K562 (cell line): ENCODE results near the gene TMEM168. TPM values are rescaled to one million over a fixed set of nuclear protein-coding genes. Genes with fewer than 3 reads are reported as not detected.

Experiments
- EP400 ChIP-seq: fragments of 450-650 bp; IDR thresholded peaks from 2 replicates; pipeline ENCODE4 v1.6.1; 2017; ENCODE audit warnings: antibody characterized with exemption, mild to moderate bottlenecking, moderate library complexity
- ETV6 ChIP-seq, 3 experiments: fragments of 150-350 bp in 1 of 3; sonication (generic) in 1 of 3; formaldehyde crosslinking in 1 of 3; IDR thresholded peaks; 2 replicates each; pipeline versions ENCODE4 v1.6.1 to v1.8.0; 2014 to 2022; ENCODE audit warnings: borderline replicate concordance in 2 of 3, low read depth in 2 of 3, antibody characterized with exemption in 1 of 3, low read length in 1 of 3, mild to moderate bottlenecking in 1 of 3, missing genetic modification reagents in 1 of 3
- NFE2L1 ChIP-seq: fragments of 450-650 bp; IDR thresholded peaks from 2 replicates; pipeline ENCODE4 v1.6.1; 2016; ENCODE audit warnings: missing genetic modification characterization, low read depth, mild to moderate bottlenecking, missing compliant biosample characterization, moderate library complexity, borderline replicate concordance
- NUFIP1 ChIP-seq: fragments of 450-650 bp; IDR thresholded peaks from 2 replicates; pipeline ENCODE4 v1.6.1; 2018; ENCODE audit not compliant: partially characterized antibody
- PBX2 ChIP-seq, 2 experiments: IDR thresholded peaks in 1 of 2; conservative IDR thresholded peaks in 1 of 2; 2 replicates each; pipeline ENCODE4 v1.6.1; 2016; ENCODE audit warnings: low read depth in 2 of 2, mild to moderate bottlenecking in 1 of 2, missing compliant biosample characterization in 1 of 2, missing genetic modification characterization in 1 of 2, moderate library complexity in 1 of 2
- PRDM10 ChIP-seq: fragments of 450-650 bp; IDR thresholded peaks from 2 replicates; pipeline ENCODE4 v1.6.1; 2018; ENCODE audit not compliant: partially characterized antibody
- TSHZ1 ChIP-seq: fragments of 250-450 bp; sonication (Bioruptor Pico); IDR thresholded peaks from 2 replicates; pipeline ENCODE4 v1.4.0; 2020; ENCODE audit warnings: mild to moderate bottlenecking, moderate library complexity
- ZBTB8A ChIP-seq: fragments of 450-650 bp; IDR thresholded peaks from 2 replicates; pipeline ENCODE4 v1.6.1; 2018; ENCODE audit warnings: mild to moderate bottlenecking, moderate library complexity; ENCODE audit not compliant: partially characterized antibody
- ZNF197 ChIP-seq: fragments of 200-800 bp; sonication (Bioruptor generic); IDR thresholded peaks from 2 replicates; pipeline ENCODE4 v1.6.1; 2016; ENCODE audit warnings: low read depth, missing genetic modification characterization, missing compliant biosample characterization
- polyA plus RNA-seq, 8 experiments: library from polyadenylated mRNA; depleted of rRNA in 4 of 8; stranded (reverse) in 5 of 8; unstranded in 3 of 8; fragments of >200 nt; fragmentation: Nextera tagmentation in 2 of 8; fragmentation: Illumina TruSeq in 1 of 8; extraction: Ambion mirVana in 2 of 8; extraction: Trizol in 1 of 8; gene quantifications; 2 replicates each; pipeline versions ENCODE4 v1.2.1 to v1.2.3, GENCODE V29; 2011 to 2014; ENCODE audit warnings: inconsistent platforms in 1 of 8, missing spikeins in 1 of 8
- total RNA-seq, 7 experiments: library from RNA; depleted of rRNA in 6 of 7; stranded (reverse); fragments of >200 nt in 6 of 7; fragmentation: Illumina TruSeq in 2 of 7; extraction: Trizol in 2 of 7; gene quantifications; 2 replicates each; pipeline versions ENCODE4 v1.2.1 to v1.2.3, GENCODE V29; 2011 to 2021; ENCODE audit warnings: low replicate concordance in 1 of 7

TMEM168 gene
- total and polyA plus RNA-seq, 9 of the 15 experiments (the other 6 are each of a cell fraction or from before 2014, with no cell fraction given), result 19.7 to 50.7 (median 25.4) TPM

GRCh38 chr7:112789817-112790585 lies at the start of gene TMEM168 (continued):
- TF ChIP-seq NFE2L1 (tag), result no peak
- TF ChIP-seq PRDM10, result peak; percentile 53
- peak; percentile 97 for TF ChIP-seq EP400
- no peak for TF ChIP-seq PBX2 (CRISPR knock-in tag; IDR thresholded peaks at IDR 0.05; ENCODE audit: low read depth)
- no peak for TF ChIP-seq PBX2 (tag; conservative IDR thresholded peaks at IDR 0.05; ENCODE audit: low read depth)
- 0 out of 2 replicates have a peak, but pooled peaks have one; percentile 24 for TF ChIP-seq ZNF197 (CRISPR knock-in tag)
- no peak for TF ChIP-seq NUFIP1
- no peak; a peak in 1 of 4 replicates for TF ChIP-seq ETV6 (IDR thresholded peaks at IDR 0.05; ENCODE audit: borderline replicate concordance in 1 of 2, low read depth in 2 of 2, low read length in 1 of 2)
- peak; percentile 95 for TF ChIP-seq ETV6 (CRISPR knock-in tag; IDR thresholded peaks at IDR 0.05; ENCODE audit: borderline replicate concordance)
- no peak for TF ChIP-seq ZBTB8A
- no peak for TF ChIP-seq TSHZ1 (CRISPR knock-in tag)
